ENCODE measurements around the gene ITPR2.

The ITPR2 gene

GRCh38 chr12:26287671-26288381 is 545.2 kb downstream of the ITPR2 start:
- no peak for DNase-seq (ENCODE audit: low spot score)

Data from D341Med (cell line).